NCI-H774 (cell line): ENCODE measurements around the gene GNAI2.
"Not testable (repeated sequence)": the region's sequence is repeated elsewhere in the genome, so short reads cannot be mapped to it uniquely, and the experiment has no call there.

Experiments used
- DNase-seq: peaks from one replicate; lab custom pipeline; 2025; lab: John Stamatoyannopoulos, UW

GNAI2 gene

GRCh38 chr3:50204804-50205412, 31.1 kb upstream of the GNAI2 start, which contains the start of gene SLC38A3:
Gene SLC38A3 (plus strand): TSS chr3:50205271. CDS start chr3:50214200, 8,929 bp downstream.
- no peak for DNase-seq

- DNase-seq = no peak
Observed at GRCh38 chr3:50205413-50206276, 30.4 kb upstream of the GNAI2 start.

DNA sequence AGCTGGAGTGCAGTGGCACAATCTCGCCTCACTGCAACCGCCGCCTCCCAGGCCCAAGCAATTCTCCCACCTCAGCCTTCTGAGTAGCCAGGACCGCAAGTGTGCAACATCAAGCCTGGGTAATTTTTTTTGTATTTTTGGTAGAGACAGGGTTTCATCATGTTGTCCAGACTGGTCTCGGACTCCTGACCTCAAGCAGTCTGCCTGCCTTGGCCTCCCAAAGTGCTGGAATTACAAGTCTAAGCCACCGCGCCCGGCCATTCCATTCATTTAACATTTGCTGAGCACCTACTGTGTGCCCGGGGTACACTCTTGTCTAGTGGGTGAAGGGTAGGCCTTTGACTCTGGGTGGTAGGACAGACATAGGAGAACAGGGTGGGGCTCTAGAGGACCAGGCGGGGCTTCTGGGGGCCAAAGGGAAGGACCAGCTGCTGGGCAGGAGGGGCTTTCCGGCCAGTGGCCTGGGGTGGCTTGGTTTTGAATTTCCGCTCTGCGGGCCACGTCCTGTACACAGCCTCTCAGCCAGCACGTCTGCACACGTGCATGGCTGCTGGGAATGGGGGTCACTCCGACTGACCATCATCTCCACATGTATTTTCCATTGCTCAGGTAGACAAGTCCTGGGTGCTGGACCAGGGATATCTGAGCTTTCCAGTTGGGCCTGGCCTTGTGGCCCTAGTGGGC, 28.5 kb upstream of the GNAI2 start:
- DNase-seq = no peak

DNA sequence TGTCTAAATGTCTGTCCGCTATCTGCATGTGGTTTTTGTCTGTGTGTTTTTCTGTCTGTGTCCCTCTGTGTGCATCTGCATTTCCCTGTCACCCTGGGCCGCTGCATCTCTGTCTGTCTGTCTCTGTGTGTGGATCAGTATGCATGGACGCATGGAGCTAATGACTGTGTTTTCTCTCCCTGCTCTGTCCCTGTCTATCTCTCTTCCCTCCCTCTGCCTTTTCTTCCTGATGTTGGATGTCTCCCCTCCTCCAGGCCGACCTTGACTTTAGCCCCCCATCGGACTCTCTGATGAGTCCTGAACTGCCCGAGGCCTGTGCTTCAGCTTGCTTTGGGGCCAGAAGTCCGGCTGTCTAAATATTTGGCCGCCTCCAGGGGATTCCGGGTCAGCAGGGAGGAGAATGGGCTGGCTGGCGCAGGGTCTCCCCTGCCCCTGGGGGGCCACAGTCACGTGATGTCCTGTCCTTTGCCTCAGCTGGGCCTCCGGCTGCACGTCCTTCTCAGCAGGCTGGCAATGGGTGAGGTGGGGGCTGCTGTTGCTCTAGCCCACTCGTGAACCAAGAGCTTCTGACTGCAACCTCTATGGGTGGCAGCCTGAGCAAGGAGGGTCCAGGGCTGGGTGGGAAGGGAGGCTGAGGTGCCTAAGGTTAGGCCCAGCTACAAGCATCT, 27.2 kb upstream of the GNAI2 start:
- no peak for DNase-seq

- DNase-seq = no peak
Observed at GRCh38 chr3:50210176-50210509, 25.9 kb upstream of the GNAI2 start.

GRCh38 chr3:50210510-50211367, 25.3 kb upstream of the GNAI2 start:
- no peak for DNase-seq

- DNase-seq = not testable (repeated sequence)
Observed at GRCh38 chr3:50211368-50211717, 24.7 kb upstream of the GNAI2 start.

GRCh38 chr3:50211930-50212329, 24.1 kb upstream of the GNAI2 start:
- no peak for DNase-seq

- DNase-seq = no peak
Observed at GRCh38 chr3:50212502-50212901, 23.5 kb upstream of the GNAI2 start.

- no peak for DNase-seq
Observed at GRCh38 chr3:50212971-50213370, 23.0 kb upstream of the GNAI2 start.

DNA sequence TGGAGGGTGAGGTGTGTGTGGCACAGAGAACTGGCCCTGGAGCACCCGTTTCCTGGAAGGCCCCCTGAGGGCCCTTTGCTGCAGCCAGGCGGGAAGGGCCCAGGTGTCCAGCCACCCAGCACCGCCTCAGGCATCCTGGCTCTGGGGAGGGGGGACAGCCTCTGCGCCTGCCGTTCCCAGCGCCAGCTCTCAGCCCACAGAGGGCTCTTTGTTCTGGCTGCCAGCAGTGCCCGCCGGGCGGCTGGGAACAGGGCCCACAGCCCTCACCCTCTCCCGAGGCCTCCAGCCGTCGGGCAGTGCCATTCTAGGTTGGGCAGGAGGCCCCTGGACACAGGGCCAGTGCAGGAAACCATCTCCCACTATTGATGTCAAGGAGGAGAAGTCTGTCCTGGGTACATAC, 22.6 kb upstream of the GNAI2 start:
- no peak for DNase-seq

DNA sequence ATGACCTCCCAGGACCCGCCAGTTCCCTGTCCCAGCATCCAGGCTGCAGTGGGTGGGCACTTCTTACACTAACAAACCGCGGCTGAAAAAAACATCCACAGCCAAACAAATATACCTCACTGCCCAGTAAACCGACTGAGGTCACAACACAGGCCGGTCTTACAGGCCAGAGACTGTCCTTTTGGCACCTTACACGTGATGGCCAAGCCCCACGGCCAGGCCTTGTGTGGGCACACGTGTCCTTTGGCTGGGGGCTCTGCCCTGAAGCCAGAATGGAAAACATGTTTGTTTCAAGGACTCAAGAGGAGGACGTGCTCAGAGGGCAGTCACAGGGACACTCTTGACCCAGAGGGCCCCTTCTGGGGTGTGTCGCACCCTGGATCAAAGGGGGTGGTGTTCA, 21.2 kb upstream of the GNAI2 start:
- no peak for DNase-seq

DNA sequence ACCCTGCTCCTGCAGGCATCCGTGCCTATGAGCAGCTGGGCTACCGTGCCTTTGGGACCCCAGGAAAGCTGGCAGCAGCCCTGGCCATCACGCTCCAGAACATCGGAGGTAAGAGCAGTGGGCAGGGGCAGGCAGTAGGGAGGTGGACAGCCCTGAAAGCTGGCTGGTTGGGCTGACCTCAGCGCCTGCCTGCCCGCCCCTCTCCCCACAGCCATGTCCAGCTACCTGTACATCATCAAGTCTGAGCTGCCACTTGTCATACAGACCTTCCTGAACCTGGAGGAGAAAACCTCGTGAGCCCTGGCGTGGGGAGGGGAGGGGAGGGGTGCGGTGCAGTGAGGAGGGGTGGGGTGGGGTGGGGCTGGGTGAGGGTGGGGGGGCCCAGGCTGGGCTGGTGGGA, 20.5 kb upstream of the GNAI2 start:
- no peak for DNase-seq

- no peak for DNase-seq
Observed at GRCh38 chr3:50217681-50218080, 18.3 kb upstream of the GNAI2 start.

DNA sequence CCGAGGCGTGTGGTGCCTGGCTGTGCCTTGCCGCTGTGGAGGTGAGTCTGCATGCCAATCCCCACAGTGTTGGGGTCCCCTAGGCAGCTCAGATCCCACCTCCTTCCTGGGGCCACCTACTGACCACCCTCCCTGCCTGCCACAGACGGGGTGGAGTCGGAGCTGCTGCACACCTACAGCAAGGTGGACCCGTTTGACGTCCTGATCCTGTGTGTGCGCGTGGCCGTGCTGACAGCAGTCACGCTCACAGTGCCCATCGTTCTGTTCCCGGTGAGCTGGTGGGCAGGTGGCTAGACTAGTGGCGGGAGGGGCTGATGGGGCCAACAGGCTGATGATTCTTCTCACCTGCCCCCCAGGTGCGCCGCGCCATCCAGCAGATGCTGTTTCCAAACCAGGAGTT, 17.6 kb upstream of the GNAI2 start:
- DNase-seq = no peak

DNA sequence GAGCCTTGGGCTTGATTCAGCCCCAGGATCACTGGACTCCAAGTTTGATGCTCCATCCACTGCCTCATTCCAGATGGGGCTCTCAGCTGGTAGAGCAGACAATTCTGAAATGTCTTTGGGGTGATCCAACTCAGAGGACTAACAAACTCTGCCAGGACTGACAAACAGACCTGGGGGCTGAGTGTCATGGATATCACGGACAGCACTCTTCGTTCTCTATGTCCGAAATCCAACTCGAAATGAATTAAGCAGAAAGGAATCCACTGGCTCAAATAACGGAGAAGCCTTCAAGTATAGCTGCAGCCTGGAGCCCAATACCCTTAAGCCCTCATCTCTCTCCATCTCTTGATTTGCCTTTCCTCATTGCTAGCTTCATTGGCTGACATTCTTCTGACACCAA, 16.7 kb upstream of the GNAI2 start:
- no peak for DNase-seq

- DNase-seq = no peak
Observed at GRCh38 chr3:50220109-50220508, 15.9 kb upstream of the GNAI2 start.

DNA sequence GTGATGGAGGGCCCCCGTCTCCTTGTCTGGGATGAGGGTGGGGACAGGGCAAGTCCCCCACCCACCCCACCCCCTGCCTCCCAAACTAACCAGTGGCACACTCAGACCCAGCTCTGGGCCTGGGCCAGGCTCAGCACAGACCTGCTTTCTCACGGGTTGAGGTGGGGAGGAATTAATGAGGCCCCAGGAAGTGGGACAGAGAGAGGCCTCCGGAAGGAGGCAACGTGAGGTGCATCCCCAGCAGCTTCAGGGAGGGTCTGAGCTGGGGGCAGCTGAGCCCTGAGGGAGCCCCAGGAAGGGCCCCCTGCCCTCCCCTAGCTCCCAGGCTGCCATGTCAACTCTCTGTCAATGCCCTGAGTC, 15.0 kb upstream of the GNAI2 start:
- DNase-seq = no peak

- DNase-seq = no peak
Observed at GRCh38 chr3:50221411-50222168, 14.4 kb upstream of the GNAI2 start.

DNA sequence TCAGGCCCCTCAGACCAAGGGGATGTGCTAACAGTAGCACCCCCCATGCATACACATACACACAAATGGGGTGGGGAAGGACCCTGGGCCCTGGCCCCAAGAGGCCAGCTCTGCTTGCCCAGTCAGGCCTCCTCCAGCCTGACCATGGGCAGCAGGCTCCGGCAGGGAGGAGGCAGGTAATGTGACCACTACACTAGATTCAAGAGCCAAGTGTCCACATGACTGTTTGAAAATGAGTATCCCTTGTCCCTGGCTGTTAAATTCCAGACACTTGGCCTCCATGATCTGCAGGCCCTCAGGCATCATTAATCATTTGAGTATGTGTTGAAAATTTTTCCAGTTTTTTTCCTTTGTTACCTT, 13.9 kb upstream of the GNAI2 start:
- DNase-seq = no peak

DNA sequence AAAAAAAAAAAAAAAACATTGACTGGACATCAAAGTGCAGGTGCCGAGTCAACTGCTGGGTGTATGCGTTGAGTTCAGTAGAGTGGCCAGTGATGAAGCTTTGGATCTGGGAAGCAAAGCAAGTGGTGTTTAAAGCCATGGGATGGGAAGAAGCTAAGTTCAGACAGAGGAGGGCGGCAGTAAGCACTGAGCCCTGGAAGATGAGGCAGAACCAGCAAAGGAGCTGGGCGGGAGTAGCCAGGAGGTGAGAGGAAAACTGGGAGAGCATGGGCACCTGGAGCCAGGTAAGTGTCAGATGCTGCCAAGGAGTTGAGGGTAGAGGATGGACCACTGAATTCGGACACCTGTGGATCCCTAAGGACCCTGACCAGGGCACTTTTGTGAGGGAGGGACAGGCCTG, 11.4 kb upstream of the GNAI2 start:
- no peak for DNase-seq
